CD8-positive, alpha-beta memory T cell (primary cell): Measurements from ENCODE around the gene SYNRG. TPM values are rescaled to one million over a fixed set of nuclear protein-coding genes. Genes with fewer than 3 reads are reported as not detected.

Source experiments
- CTCF ChIA-PET: fragments of 350-600 bp; sonication (Branson Sonifier 250); formaldehyde crosslinking; loops from one replicate; lab custom pipeline; 2021; ENCODE audit warnings: antibody characterized with exemption; lab: Charles Lee
- POLR2A ChIA-PET: fragments of 350-600 bp; sonication (Branson Sonifier 250); formaldehyde crosslinking; loops from one replicate; lab custom pipeline; 2021; ENCODE audit warnings: antibody characterized with exemption; lab: Charles Lee
- DNase-seq, 5 donors: peaks; one replicate each; pipeline versions ENCODE4 v3.0.0 to v3.0.0-alpha.2; 2020 to 2022; ENCODE audit warnings: mixed read lengths in 1 of 5
- H3K27ac ChIP-seq: one replicate; pipeline ENCODE4 v1.7.0; 2013; ENCODE audit warnings: low read depth, mild to moderate bottlenecking, low read length, moderate library complexity
- H3K27me3 ChIP-seq: 2 replicates; pipeline ENCODE4 v1.7.0; 2013; ENCODE audit warnings: low read length, mild to moderate bottlenecking; ENCODE audit not compliant: insufficient read depth, poor library complexity, severe bottlenecking
- H3K36me3 ChIP-seq: 2 replicates; pipeline ENCODE4 v1.7.0; 2013; ENCODE audit warnings: mild to moderate bottlenecking, low read length, moderate library complexity; ENCODE audit not compliant: insufficient read depth
- H3K4me1 ChIP-seq: 2 replicates; pipeline ENCODE4 v1.7.0; 2013; ENCODE audit warnings: mild to moderate bottlenecking, low read length, moderate library complexity; ENCODE audit not compliant: insufficient read depth
- H3K4me3 ChIP-seq: 2 replicates; pipeline ENCODE4 v1.7.0; 2013; ENCODE audit warnings: mild to moderate bottlenecking, low read length
- H3K9me3 ChIP-seq: 2 replicates; pipeline ENCODE4 v1.7.0; 2013; ENCODE audit warnings: mild to moderate bottlenecking, low read length
- H3K27ac Mint-ChIP-seq, 8 donors: one replicate each; pipeline ENCODE4 v1.8.0; 2020 to 2021; ENCODE audit warnings: mixed read lengths in 8 of 8, mild to moderate bottlenecking in 6 of 8, inconsistent platforms in 3 of 8, moderate library complexity in 3 of 8
- H3K27me3 Mint-ChIP-seq, 2 donors: one replicate each; pipeline ENCODE4 v1.8.0; 2020 to 2021; ENCODE audit warnings: mixed read lengths in 2 of 2, mild to moderate bottlenecking in 1 of 2, moderate library complexity in 1 of 2
- H3K36me3 Mint-ChIP-seq, 3 donors: one replicate each; pipeline ENCODE4 v1.8.0; 2020 to 2021; ENCODE audit warnings: mixed read lengths in 3 of 3, inconsistent platforms in 1 of 3, mild to moderate bottlenecking in 1 of 3
- H3K4me1 Mint-ChIP-seq, 3 donors: one replicate each; pipeline ENCODE4 v1.8.0; 2020 to 2021; ENCODE audit warnings: mixed read lengths in 3 of 3, inconsistent platforms in 1 of 3, mild to moderate bottlenecking in 1 of 3
- H3K4me3 Mint-ChIP-seq, 7 donors: one replicate each; pipeline ENCODE4 v1.8.0; 2020 to 2021; ENCODE audit warnings: mixed read lengths in 7 of 7, mild to moderate bottlenecking in 6 of 7, moderate library complexity in 4 of 7, inconsistent platforms in 2 of 7
- H3K9me3 Mint-ChIP-seq, 5 donors: one replicate each; pipeline ENCODE4 v1.8.0; 2020 to 2022; ENCODE audit warnings: mixed read lengths in 5 of 5, mild to moderate bottlenecking in 3 of 5, moderate library complexity in 2 of 5, inconsistent platforms in 1 of 5
- polyA plus RNA-seq: library from polyadenylated mRNA; unstranded; fragments of 300-500 nt; fragmentation: Illumina TruSeq; gene quantifications from one replicate; pipeline ENCODE4 v1.2.3, GENCODE V29; 2021
- total RNA-seq, 2 experiments: library from RNA; stranded (reverse); gene quantifications; one replicate each; pipeline ENCODE4 v1.2.3, GENCODE V29; 2021

SYNRG gene
- total and polyA plus RNA-seq, 3 experiments from 2014 or later, result 42.3 to 104 (median 50.8) TPM

DNA sequence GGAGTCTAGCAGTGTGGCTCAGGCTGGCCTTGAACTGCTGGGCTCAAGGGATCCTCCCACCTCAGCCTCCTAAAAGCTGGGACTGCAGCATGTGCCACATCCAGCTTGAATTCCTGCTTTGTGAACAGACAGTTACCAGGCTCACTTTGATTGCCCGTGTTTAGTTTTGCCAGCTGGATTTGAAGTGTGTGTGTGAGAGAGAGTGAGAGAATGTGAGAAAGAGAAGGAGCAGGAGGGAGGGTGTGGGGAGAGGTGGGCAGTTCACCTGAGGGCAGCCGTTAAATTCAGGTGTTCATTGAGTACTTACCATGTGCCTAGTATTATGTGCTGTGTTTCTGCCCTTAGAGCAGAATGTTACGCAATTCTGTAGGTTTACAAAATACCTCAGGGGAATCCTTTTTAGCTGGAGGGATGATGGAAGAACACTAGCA lies 114.8 kb downstream of the SYNRG start:
- ChIA-PET CTCF (no interaction called here), POLR2A (interaction anchor here (0.7 kb wide), 1 partner anchor 18 kb away, joined by 3 read pairs; no protein-coding TSS in a partner anchor)
- peaks cover 0 to 4% (median 0%) of the 10 kb centered on the region in 3 donors for H3K36me3 Mint-ChIP-seq
- H3K9me3 Mint-ChIP-seq, result no peaks in the 10 kb centered on the region
- H3K36me3 ChIP-seq, result no peaks in the 10 kb centered on the region
- no peaks in the 10 kb centered on the region for H3K27me3 Mint-ChIP-seq
- peaks cover 13 to 28% (median 20%) of the 10 kb centered on the region in 3 donors for H3K4me1 Mint-ChIP-seq
- no peak overlapping the region for H3K27ac ChIP-seq
- no peak overlapping the region for H3K4me3 Mint-ChIP-seq
- no peaks in the 10 kb centered on the region for H3K9me3 ChIP-seq
- no peak for DNase-seq
- H3K4me1 ChIP-seq, result peaks cover 10% of the 10 kb centered on the region
- H3K4me3 ChIP-seq, result no peak overlapping the region
- H3K27me3 ChIP-seq, result no peaks in the 10 kb centered on the region
- peak overlapping the region in 1 of 8 donors; percentile 55 for H3K27ac Mint-ChIP-seq

DNA sequence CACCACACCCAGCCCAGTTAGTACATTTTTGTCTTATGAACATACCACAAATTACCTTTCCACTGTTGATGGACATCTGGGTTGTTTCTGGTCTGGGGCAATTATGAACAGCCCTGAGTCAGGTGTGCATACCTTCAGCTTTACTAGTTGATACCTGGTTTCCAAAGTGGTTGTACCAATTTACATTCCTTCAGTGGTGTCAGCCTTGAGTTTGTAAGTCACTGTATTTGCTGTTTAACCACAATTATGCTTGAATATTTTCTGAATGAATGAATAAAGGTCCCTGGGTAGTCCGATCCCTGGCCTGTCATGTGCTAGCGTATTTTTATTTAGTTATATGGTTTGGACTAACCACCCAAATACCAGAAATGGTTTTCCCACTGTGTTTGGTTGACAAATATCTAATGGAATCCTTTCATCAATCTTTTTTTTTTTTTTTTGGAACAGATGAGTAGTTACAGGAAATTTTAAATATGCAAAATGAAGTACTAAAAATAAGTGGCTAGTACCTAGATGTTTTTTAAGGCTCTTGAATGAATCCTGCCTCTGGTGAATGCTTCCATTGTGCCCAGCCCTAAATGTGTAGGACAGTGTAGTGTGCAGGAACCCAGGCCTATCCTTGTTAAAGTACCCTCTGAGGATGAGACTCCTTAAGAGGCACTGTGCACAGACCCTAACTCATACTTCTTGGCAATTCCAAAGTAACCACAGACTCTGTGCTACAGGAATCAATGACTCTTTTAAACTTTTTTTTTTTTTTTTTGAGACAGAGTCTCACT lies 115.8 kb downstream of the SYNRG start:
- Mint-ChIP-seq H3K9me3 (no peaks in the 10 kb centered on the region), H3K27me3 (no peaks in the 10 kb centered on the region), H3K36me3 (peaks cover 0 to 9% (median 0%) of the 10 kb centered on the region in 3 donors), H3K27ac (peak overlapping the region in 3 of 8 donors; percentile 25 to 55 (median 36)), H3K4me3 (peak overlapping the region in 2 of 7 donors; percentile 19 to 33), H3K4me1 (peaks cover 18 to 34% (median 27%) of the 10 kb centered on the region in 3 donors)
- POLR2A ChIA-PET, result interaction anchor here (0.7 kb wide), 1 partner anchor 19 kb away, joined by 3 read pairs; no protein-coding TSS in a partner anchor
- Histone ChIP-seq H3K4me3 (no peak overlapping the region), H3K9me3 (no peaks in the 10 kb centered on the region), H3K36me3 (no peaks in the 10 kb centered on the region), H3K4me1 (peaks cover 14% of the 10 kb centered on the region), H3K27ac (no peak overlapping the region), H3K27me3 (no peaks in the 10 kb centered on the region)
- no peak for DNase-seq
- CTCF ChIA-PET, result no interaction called here

DNA sequence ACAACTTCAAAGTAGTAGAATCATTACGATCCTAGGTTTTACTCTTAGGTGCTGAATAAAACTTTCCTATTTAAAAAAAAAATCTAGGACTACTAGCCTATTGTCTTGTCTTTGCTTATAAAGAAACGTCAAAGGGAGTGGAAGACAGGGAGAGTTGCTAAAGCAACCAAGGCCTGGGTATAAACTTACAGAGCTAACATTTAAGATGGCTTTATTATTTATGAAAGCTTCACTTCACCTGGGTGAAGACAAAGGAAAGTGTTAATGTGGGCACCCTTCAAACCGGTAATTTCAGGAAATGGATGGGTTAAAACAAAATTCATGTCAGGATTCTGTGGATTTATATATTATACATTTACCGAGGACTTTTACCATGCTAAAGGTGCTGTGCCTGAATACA lies 117.1 kb downstream of the SYNRG start:
- H3K27me3 ChIP-seq, result no peaks in the 10 kb centered on the region
- H3K36me3 ChIP-seq, result no peaks in the 10 kb centered on the region
- H3K9me3 Mint-ChIP-seq, result no peaks in the 10 kb centered on the region
- peaks cover 17% of the 10 kb centered on the region for H3K4me1 ChIP-seq
- no peaks in the 10 kb centered on the region for H3K9me3 ChIP-seq
- H3K27me3 Mint-ChIP-seq, result no peaks in the 10 kb centered on the region
- H3K27ac Mint-ChIP-seq, result peak overlapping the region in 1 of 8 donors; percentile 25
- peaks cover 0 to 9% (median 0%) of the 10 kb centered on the region in 3 donors for H3K36me3 Mint-ChIP-seq
- ChIA-PET POLR2A (no interaction called here), CTCF (no interaction called here)
- H3K4me3 Mint-ChIP-seq, result peak overlapping the region in 2 of 7 donors; percentile 8 to 96
- peaks cover 22 to 39% (median 33%) of the 10 kb centered on the region in 3 donors for H3K4me1 Mint-ChIP-seq
- H3K4me3 ChIP-seq, result no peak overlapping the region
- no peak overlapping the region for H3K27ac ChIP-seq
- no peak for DNase-seq

DNA sequence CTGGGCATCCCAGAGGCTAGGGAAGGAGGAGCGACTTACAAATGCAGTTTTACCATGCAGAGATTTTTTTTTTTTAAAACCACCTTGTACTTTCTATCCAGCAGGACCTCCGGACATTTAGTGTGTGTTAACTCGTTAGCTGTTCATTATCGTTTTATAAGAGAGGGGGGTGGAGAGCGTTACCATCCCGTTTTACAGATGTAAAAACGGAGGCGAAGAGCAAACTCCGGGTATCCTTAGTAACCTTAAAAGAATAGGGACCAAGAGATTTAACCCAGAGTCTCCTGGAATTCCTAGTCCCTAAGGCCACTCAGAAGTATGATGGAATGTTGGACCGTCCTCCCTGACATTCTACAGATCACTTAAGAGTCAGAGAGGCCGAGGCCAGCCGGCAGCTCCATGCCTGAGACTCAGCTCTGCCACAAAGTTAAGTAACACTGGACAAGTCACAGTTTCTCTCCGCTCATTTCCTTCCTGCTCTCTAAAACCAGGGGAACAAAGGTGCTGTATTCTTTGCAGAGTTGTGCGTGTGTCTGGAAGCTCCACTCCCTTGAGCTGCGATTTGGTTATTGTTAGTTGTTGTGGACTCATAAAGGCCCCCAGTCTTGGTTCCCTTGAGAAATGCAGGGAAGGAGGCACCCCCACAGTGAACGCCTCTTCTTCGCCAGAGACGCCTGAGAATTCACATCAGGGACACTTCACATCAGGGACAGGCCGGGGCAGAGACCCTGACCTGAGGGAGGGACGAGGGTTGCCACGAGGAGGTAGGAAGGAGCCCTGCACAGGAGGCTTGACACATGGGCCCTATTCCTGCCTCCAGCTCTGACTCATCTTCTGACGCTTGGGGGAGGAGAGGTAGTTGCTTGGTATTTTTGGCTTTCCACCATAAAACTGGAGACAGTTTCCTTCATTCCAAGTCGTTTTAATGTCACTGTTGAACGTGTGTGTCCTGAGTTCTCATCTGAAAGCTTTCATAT lies 118.3 kb downstream of the SYNRG start:
- Mint-ChIP-seq H3K27ac (peak overlapping the region; percentile 65 to 94 (median 80)), H3K9me3 (no peaks in the 10 kb centered on the region), H3K27me3 (no peaks in the 10 kb centered on the region), H3K4me1 (peaks cover 22 to 39% (median 33%) of the 10 kb centered on the region in 3 donors), H3K4me3 (peak overlapping the region; percentile 89 to 99 (median 92)), H3K36me3 (peaks cover 0 to 9% (median 0%) of the 10 kb centered on the region in 3 donors)
- no peaks in the 10 kb centered on the region for H3K27me3 ChIP-seq
- CTCF ChIA-PET, result no interaction called here
- peak overlapping the region; percentile 45 for H3K4me3 ChIP-seq
- no peaks in the 10 kb centered on the region for H3K9me3 ChIP-seq
- POLR2A ChIA-PET, result no interaction called here
- H3K27ac ChIP-seq, result peak overlapping the region; percentile 45
- H3K4me1 ChIP-seq, result peaks cover 17% of the 10 kb centered on the region
- peak in 1 of 5 donors; percentile 2 for DNase-seq
- no peaks in the 10 kb centered on the region for H3K36me3 ChIP-seq

DNA sequence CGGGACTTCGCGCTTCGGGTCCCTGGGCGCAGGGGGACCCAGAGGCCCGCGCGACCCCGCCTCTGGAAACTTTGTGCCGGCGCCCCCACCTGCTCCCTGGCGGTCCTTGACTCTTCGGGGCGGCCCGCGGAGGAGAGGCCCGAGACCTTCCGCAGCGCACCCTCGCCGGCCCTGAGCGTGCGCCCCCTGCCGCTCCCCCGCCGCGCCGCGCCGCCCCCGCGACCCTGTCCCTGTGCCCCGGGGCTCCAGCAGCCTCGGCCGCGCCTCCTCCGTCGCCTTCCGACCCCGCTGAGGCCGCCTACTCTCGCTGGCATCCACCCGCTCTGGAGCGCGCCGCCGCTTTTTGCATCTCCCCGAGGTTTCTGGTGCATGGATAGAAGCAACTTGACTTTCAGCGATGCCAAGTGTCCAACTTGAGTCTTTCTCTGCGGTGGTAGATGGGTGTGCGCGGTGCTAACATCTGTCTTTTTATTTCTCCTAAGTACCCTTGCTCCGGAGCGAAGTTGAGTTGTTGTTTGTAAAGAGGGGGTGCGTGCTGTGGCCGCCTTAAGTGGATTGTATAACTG lies 119.1 kb downstream of the SYNRG start:
- no peaks in the 10 kb centered on the region for H3K9me3 Mint-ChIP-seq
- no peaks in the 10 kb centered on the region for H3K9me3 ChIP-seq
- H3K4me1 Mint-ChIP-seq, result peaks cover 22 to 39% (median 33%) of the 10 kb centered on the region in 3 donors
- peaks cover 17% of the 10 kb centered on the region for H3K4me1 ChIP-seq
- ChIA-PET POLR2A (interaction anchor here (0.5 to 0.6 kb wide), 2 partner anchors 83 to 119 kb away, joined by 3 to 4 read pairs; partner anchors contain the start of gene SYNRG), CTCF (interaction anchor here (1.0 kb wide), 1 partner anchor 119 kb away, joined by 3 read pairs; the partner anchor contains the start of gene SYNRG)
- H3K4me3 Mint-ChIP-seq, result peak overlapping the region; percentile 89 to 99 (median 92)
- peak overlapping the region; percentile 45 for H3K4me3 ChIP-seq
- H3K27me3 ChIP-seq, result no peaks in the 10 kb centered on the region
- peak overlapping the region; percentile 45 for H3K27ac ChIP-seq
- H3K27ac Mint-ChIP-seq, result peak overlapping the region; percentile 26 to 94 (median 80)
- H3K36me3 ChIP-seq, result no peaks in the 10 kb centered on the region
- peak; percentile 60 to 83 (median 69) for DNase-seq
- H3K27me3 Mint-ChIP-seq, result no peaks in the 10 kb centered on the region
- peaks cover 0 to 9% (median 0%) of the 10 kb centered on the region in 3 donors for H3K36me3 Mint-ChIP-seq

DNA sequence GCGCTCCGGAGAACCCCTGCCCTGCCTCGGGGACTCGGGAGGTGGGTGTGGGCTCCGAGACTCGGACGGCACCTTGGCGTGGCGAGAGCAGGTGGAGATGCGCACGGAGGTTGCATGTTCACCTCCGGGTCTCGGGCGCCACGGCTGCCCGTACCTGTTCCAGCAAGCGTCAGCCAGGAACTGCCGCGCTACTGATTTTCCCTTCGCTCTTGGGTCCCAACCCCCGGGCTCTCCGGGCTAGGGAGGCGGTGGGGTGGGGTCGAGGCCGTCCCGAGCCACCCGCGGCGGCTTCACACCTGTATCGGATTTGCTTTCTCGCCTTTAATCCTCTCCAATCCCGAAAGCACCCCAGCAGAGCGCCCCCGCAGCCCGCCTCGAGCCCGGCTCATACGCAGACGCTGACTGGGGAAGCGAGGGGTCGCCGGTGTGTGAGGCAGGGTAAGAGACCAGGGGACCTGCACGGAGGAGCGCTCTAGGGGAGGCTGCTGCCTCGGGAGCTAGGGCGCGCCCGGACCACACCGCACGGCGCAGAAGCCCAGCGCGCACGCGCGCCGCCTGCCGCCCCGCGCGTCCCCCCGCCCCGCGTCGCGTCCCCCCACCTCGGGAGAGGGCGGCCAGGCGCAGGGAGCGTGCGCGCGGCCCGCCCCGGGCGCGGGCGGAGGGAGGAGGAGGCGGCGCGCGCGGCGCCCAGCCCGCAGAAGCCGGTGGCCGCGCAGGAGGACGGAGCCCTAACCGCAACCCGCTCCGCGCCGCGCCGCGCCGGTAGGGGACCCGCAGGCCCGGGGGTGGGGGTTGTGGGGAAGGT lies 119.8 kb downstream of the SYNRG start, which contains the start of gene DUSP14:
DUSP14 (plus strand) TSS at position 695 of the 805 bp plus-strand sequence. CDS start 22,382 bp downstream, outside the sequence.
- CTCF ChIA-PET, result interaction anchor here (1.0 kb wide), 1 partner anchor 120 kb away, joined by 3 read pairs; the partner anchor contains the start of gene SYNRG
- POLR2A ChIA-PET, result interaction anchor here (0.5 to 0.6 kb wide), 2 partner anchors 82 to 120 kb away, joined by 3 to 4 read pairs; partner anchors contain the start of gene SYNRG

More for the DNA sequence above, 119.8 kb downstream of the SYNRG start, which contains the start of gene DUSP14:
- H3K4me1 Mint-ChIP-seq, result peaks cover 22 to 39% (median 32%) of the 10 kb centered on the region in 3 donors
- H3K27me3 ChIP-seq, result no peaks in the 10 kb centered on the region
- DNase-seq, result peak; percentile 74 to 89 (median 85)
- peaks cover 0 to 9% (median 0%) of the 10 kb centered on the region in 3 donors for H3K36me3 Mint-ChIP-seq
- no peaks in the 10 kb centered on the region for H3K36me3 ChIP-seq
- H3K4me1 ChIP-seq, result peaks cover 17% of the 10 kb centered on the region
- H3K27ac ChIP-seq, result peak within 1 kb of the TSS; percentile 71
- peak within 1 kb of the TSS; percentile 85 to 95 (median 94) for H3K27ac Mint-ChIP-seq
- H3K4me3 ChIP-seq, result peak within 1 kb of the TSS; percentile 83
- H3K27me3 Mint-ChIP-seq, result no peaks in the 10 kb centered on the region
- no peaks in the 10 kb centered on the region for H3K9me3 Mint-ChIP-seq
- no peaks in the 10 kb centered on the region for H3K9me3 ChIP-seq
- H3K4me3 Mint-ChIP-seq, result peak within 1 kb of the TSS; percentile 91 to 99 (median 95)
